ENCODE data around the gene PEMT.

GRCh38 chr17:17526369-17526768, 65.1 kb downstream of the PEMT start:
- TF ChIP-seq CTCF (IDR thresholded peaks at IDR 0.05) (no peak), EP300 (IDR thresholded peaks at IDR 0.05; ENCODE audit: low read depth) (no peak)

Measured in transverse colon (tissue), 3 donors.